Ovary (tissue), 9 donors: ENCODE data around the gene MYO5C. TPM values are rescaled to one million over a fixed set of nuclear protein-coding genes. Genes with fewer than 3 reads are reported as not detected.
"Not testable (repeated sequence)": the region's sequence is repeated elsewhere in the genome, so short reads cannot be mapped to it uniquely, and the experiment has no call there.

Experiments used
- DNase-seq, 5 donors: peaks; one replicate each; pipeline ENCODE4 v3.0.0-alpha.2; 2019 to 2020
- H3K27ac ChIP-seq, 2 donors: fragments of 200-600 bp; one replicate each; pipeline versions ENCODE4 v1.5.1 to v1.8.0; 2019 to 2022
- H3K27me3 ChIP-seq: fragments of 200-600 bp; one replicate; pipeline ENCODE4 v1.8.0; 2022
- H3K36me3 ChIP-seq: fragments of 200-600 bp; sonication (generic); one replicate; pipeline ENCODE4 v1.5.1; 2019
- H3K4me1 ChIP-seq: one replicate; pipeline ENCODE4 v1.8.1; 2013; ENCODE audit warnings: mild to moderate bottlenecking, moderate library complexity; ENCODE audit not compliant: insufficient read depth
- H3K4me3 ChIP-seq: fragments of 200-600 bp; sonication (generic); one replicate; pipeline ENCODE4 v1.5.1; 2017
- H3K9me3 ChIP-seq, 2 donors: fragments of 200-600 bp in 1 of 2; sonication (generic) in 1 of 2; one replicate each; pipeline versions ENCODE4 v1.5.1 to v1.8.1; 2013 to 2019; ENCODE audit warnings: mild to moderate bottlenecking in 1 of 2, moderate library complexity in 1 of 2
- CTCF ChIP-seq, 3 donors: fragments of 450-650 bp in 2 of 3; fragments of 200-600 bp in 1 of 3; IDR thresholded peaks; one replicate each; pipeline versions ENCODE4 v1.5.1 to v1.8.0; 2016 to 2022; ENCODE audit warnings: antibody characterized with exemption in 3 of 3, mild to moderate bottlenecking in 1 of 3
- EP300 ChIP-seq: sonication (generic); formaldehyde crosslinking; IDR thresholded peaks from one replicate; pipeline ENCODE4 v1.6.1; 2017; ENCODE audit warnings: antibody characterized with exemption
- POLR2A ChIP-seq: fragments of 450-650 bp; IDR thresholded peaks from one replicate; pipeline ENCODE4 v1.6.1; 2017; ENCODE audit warnings: antibody characterized with exemption, mild to moderate bottlenecking, moderate library complexity
- WGBS, 3 donors: extraction: QIAGEN DNeasy Blood & Tissue Kit in 1 of 3; methylation state at CpG; one replicate each; pipeline versions ENCODE4 v1.1.5 to v1.1.7; 2013 to 2017; 5-methylcytosine and 5-hydroxymethylcytosine counted together
- intact Hi-C, 4 donors: fragments of 100-400 bp; cut with DNase I; formaldehyde crosslinking; loops; one replicate each; pipeline versions ENCODE4 v1.11.0 to v1.15.1; 2022 to 2023
- polyA plus RNA-seq, 2 donors: library from polyadenylated mRNA; stranded (reverse); fragments of 200-250 nt in 1 of 2; fragments of 350-450 nt in 1 of 2; fragmentation: Illumina TruSeq in 1 of 2; extraction: RNeasy Lipid Tissue Mini Kit (QIAGEN cat#74804) in 1 of 2; gene quantifications; one replicate each; pipeline ENCODE4 v1.2.3, GENCODE V29; 2013 to 2014
- total RNA-seq, 7 donors: library from RNA; depleted of rRNA in 2 of 7; stranded (reverse); fragments of >200 nt in 2 of 7; fragmentation: NEBNext Ultra II Directional in 3 of 7; extraction: Animal tissue kit (Norgen Biotek cat#: 25700) in 3 of 7; gene quantifications; one replicate each; pipeline versions ENCODE4 v1.1.0 to v1.2.4, GENCODE V29; 2016 to 2023
- donor health status: DM: no; HTN: no; CAD: no; lungs with moderate emphysema.
- donor health status: DM: no; HTN: no; CAD: no.
- donor health status: Bipolar disorder and iron deficiency.
- donor health status: DM: yes; HTN: yes; CAD: no.
- donor health status: DM: no; HTN: no; CAD: no.
- donor health status: DM: yes; HTN: yes; CAD: no.

Gene MYO5C
- total and polyA plus RNA-seq, 9 donors, result 1.1 to 23.6 (median 7.1) TPM

- no peaks in the 10 kb centered on the region for H3K9me3 ChIP-seq
- DNase-seq, result no peak
- 93 to 97% (median 96%) methylated on average over 3 of the region's 3 CpGs for WGBS, 3 donors
- no peaks in the 10 kb centered on the region for H3K36me3 ChIP-seq
- no peaks in the 10 kb centered on the region for H3K27me3 ChIP-seq
- no peak overlapping the region for H3K4me3 ChIP-seq
- intact Hi-C loops, result no loop called here
- no peak overlapping the region for H3K27ac ChIP-seq
- no peaks in the 10 kb centered on the region for H3K4me1 ChIP-seq
- TF ChIP-seq POLR2A (no peak), CTCF (IDR thresholded peaks at IDR 0.05) (no peak), EP300 (no peak)
Observed at GRCh38 chr15:52240166-52240565, 55.4 kb downstream of the MYO5C start.

DNA sequence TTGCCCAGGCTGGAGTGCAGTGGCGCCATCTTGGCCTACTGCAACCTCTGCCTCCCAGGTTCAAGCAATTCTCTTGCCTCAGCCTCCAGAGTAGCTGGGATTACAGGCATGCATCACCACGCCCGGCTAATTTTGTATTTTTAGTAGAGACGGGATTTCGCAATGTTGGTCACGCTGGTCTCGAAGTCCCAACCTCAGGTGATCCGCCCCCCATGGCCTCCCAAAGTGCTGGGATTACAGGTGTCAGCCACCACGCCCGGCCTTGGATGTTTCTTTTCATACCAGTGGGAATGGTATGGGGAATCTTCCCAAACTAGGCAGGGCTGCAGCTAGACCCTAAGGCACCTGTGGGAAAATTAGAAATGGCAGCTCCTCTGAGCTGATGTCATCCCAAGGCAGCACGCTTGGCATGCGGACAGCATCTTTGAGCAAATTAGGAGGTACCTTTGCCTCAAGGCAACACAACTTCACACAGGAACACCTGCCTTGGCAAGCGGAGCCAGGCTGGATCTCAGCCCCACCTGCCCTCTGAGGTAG lies 56.5 kb downstream of the MYO5C start:
- H3K9me3 ChIP-seq, DNase-seq, H3K36me3 ChIP-seq, H3K4me3 ChIP-seq, H3K27ac ChIP-seq, H3K27me3 ChIP-seq, intact Hi-C loops, H3K4me1 ChIP-seq: not testable (repeated sequence)
- WGBS, 3 donors, result 95 to 97% (median 96%) methylated on average over 13 of the region's 13 CpGs

DNA sequence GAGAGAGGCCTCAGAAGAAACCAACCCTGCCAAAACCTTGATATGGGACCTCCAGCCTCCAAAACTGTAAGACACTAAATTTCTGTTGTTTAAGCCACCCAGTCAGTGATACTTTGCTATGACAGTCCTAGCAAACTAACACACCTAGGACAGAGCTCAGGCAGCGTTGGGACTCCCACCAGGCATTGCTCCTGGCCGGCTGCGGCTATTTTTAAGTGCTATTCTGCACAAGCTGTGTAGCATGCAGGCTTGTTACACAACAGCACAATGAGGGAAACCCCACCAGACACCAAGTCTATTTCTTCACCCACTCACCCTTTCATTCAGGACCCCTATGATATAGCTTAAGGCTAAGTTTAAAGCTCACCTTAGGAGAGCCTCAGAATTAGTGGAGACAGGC lies 57.5 kb downstream of the MYO5C start:
- Histone ChIP-seq H3K4me3 (no peak overlapping the region), H3K27me3 (no peaks in the 10 kb centered on the region), H3K4me1 (no peaks in the 10 kb centered on the region), H3K36me3 (no peaks in the 10 kb centered on the region), H3K9me3 (no peaks in the 10 kb centered on the region), H3K27ac (no peak overlapping the region)
- DNase-seq, result no peak
- intact Hi-C loops, result no loop called here
- TF ChIP-seq POLR2A, result no peak
- 90 to 96% (median 95%) methylated on average over 3 of the region's 3 CpGs for WGBS, 3 donors

- no peaks in the 10 kb centered on the region for H3K36me3 ChIP-seq
- no peak for DNase-seq
- WGBS, 3 donors, result 72 to 83% (median 81%) methylated on average over 8 of the region's 8 CpGs
- H3K4me3 ChIP-seq, result no peak overlapping the region
- intact Hi-C loops, result no loop called here
- no peak overlapping the region for H3K27ac ChIP-seq
- no peaks in the 10 kb centered on the region for H3K9me3 ChIP-seq
- H3K27me3 ChIP-seq, result no peaks in the 10 kb centered on the region
- no peaks in the 10 kb centered on the region for H3K4me1 ChIP-seq
- no peak for TF ChIP-seq EP300
- no peak for TF ChIP-seq CTCF (IDR thresholded peaks at IDR 0.05)
- no peak for TF ChIP-seq POLR2A
Observed at GRCh38 chr15:52236013-52236412, 59.6 kb downstream of the MYO5C start.

DNA sequence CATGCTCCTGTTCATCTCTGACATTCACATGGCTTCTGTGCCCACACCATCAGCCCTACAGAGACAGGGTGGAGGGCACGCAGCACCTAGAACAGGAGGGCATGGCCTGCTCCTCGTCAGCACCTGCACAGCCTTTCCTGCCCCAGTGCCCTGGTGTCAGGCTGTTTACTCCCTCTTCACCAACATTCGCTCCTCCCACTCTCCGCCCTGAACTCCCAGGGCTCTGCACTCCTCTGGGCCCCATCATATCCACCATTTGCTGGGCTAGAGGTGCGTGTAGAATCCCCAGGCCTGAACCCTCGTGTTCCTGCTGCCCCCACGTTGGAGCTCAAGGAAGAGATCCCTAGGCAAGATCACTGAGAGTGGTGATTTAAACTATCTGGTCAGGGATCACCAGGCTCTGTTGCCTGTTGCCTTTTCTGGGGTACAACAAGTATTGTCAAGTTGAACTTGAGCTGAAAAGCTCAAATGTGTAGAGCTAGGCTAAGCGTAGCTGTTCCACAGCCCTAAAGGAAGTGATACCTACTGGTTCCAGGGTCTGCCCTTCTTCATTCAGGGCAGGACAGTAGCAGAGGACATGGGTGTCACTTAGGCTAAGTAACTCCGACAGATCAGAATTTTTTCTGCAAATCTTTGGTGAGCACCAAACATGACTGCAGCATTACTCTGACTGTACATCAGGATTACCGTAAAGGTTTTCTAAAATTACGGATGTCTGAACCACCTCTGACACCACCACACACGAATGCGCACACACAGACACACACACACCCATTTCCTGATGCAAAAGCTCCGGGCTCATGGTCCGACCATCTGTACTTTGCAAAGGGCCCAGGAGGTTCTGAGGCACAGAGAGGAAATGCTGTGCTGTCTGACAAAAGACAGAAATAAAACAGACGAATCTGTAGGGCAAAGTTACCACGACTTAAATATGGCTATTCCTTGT lies 60.7 kb downstream of the MYO5C start:
- WGBS, 3 donors, result 64 to 71% (median 66%) methylated on average over 17 of the region's 17 CpGs

More for the DNA sequence above, 60.7 kb downstream of the MYO5C start:
- Histone ChIP-seq H3K27ac (no peak overlapping the region), H3K27me3 (no peaks in the 10 kb centered on the region), H3K36me3 (no peaks in the 10 kb centered on the region), H3K4me3 (no peak overlapping the region), H3K4me1 (no peaks in the 10 kb centered on the region), H3K9me3 (no peaks in the 10 kb centered on the region)
- intact Hi-C loops, result no loop called here
- DNase-seq, result no peak
- TF ChIP-seq EP300 (no peak), CTCF (IDR thresholded peaks at IDR 0.05) (no peak), POLR2A (no peak)
